HG03442 (cell line): ENCODE measurements around the gene THSD7A.

Experiments used
- ATAC-seq: cut with Tn5 transposase; IDR thresholded peaks from one replicate; pipeline ENCODE4 v1.9.1; 2021; ENCODE audit warnings: mild to moderate bottlenecking, moderate library complexity; ENCODE audit not compliant: unreplicated experiment

The THSD7A gene

GRCh38 chr7:11648101-11648500, 183.9 kb downstream of the THSD7A start:
- no peak for ATAC-seq

- no peak for ATAC-seq
These were observed 189.2 kb downstream of the THSD7A start for GRCh38 chr7:11642841-11643240.

- ATAC-seq = no peak
These were observed 189.7 kb downstream of the THSD7A start for GRCh38 chr7:11642276-11642675.

- no peak for ATAC-seq
These were observed 193.8 kb downstream of the THSD7A start for GRCh38 chr7:11638011-11638774.

- no peak for ATAC-seq
These were observed 195.7 kb downstream of the THSD7A start for GRCh38 chr7:11636274-11636673.

- ATAC-seq = no peak
These were observed 198.7 kb downstream of the THSD7A start for GRCh38 chr7:11633310-11633709.

GRCh38 chr7:11630355-11630754, 201.6 kb downstream of the THSD7A start:
- no peak for ATAC-seq

GRCh38 chr7:11625669-11626068, 206.3 kb downstream of the THSD7A start:
- ATAC-seq = no peak

- no peak for ATAC-seq
These were observed 208.8 kb downstream of the THSD7A start for GRCh38 chr7:11623093-11623678.

GRCh38 chr7:11620406-11621253, 211.4 kb downstream of the THSD7A start:
- ATAC-seq = no peak

- no peak for ATAC-seq
These were observed 215.5 kb downstream of the THSD7A start for GRCh38 chr7:11616466-11616865.

GRCh38 chr7:11615174-11615573, 216.8 kb downstream of the THSD7A start:
- no peak for ATAC-seq

GRCh38 chr7:11613292-11613930, 218.6 kb downstream of the THSD7A start:
- ATAC-seq = peak; percentile 97

- ATAC-seq = peak; percentile 35
These were observed 219.3 kb downstream of the THSD7A start for GRCh38 chr7:11612737-11613136.

GRCh38 chr7:11609096-11609670, 222.8 kb downstream of the THSD7A start:
- ATAC-seq = no peak

GRCh38 chr7:11607686-11608085, 224.3 kb downstream of the THSD7A start:
- ATAC-seq = no peak

- no peak for ATAC-seq
These were observed 226.2 kb downstream of the THSD7A start for GRCh38 chr7:11605749-11606148.

GRCh38 chr7:11604505-11604904, 227.5 kb downstream of the THSD7A start:
- ATAC-seq = no peak

GRCh38 chr7:11601761-11602160, 230.2 kb downstream of the THSD7A start:
- no peak for ATAC-seq

- ATAC-seq = no peak
These were observed 238.7 kb downstream of the THSD7A start for GRCh38 chr7:11593322-11593721.

GRCh38 chr7:11592699-11593098, 239.3 kb downstream of the THSD7A start:
- ATAC-seq = no peak
